A673 (cell line): ENCODE measurements around the gene ETV1. TPM values are rescaled to one million over a fixed set of nuclear protein-coding genes. Genes with fewer than 3 reads are reported as not detected.

Source experiments
- BruUV-seq: library from RNA; stranded (reverse); fragments of 400-500 nt; replicated peaks from 2 replicates; lab custom pipeline; 2021; lab: Mats Ljungman, UMichigan
- CTCF ChIA-PET: fragments of 300-600 bp; sonication (Branson Sonifier 250); formaldehyde crosslinking; loops from one replicate; lab custom pipeline; 2022; ENCODE audit warnings: antibody characterized with exemption; lab: Charles Lee
- POLR2A ChIA-PET: fragments of 300-600 bp; sonication (Branson Sonifier 250); formaldehyde crosslinking; loops from one replicate; lab custom pipeline; 2022; ENCODE audit warnings: antibody characterized with exemption; ENCODE audit not compliant: low non-redundant PET; lab: Charles Lee
- DNase-seq: peaks from one replicate; pipeline ENCODE4 v3.0.0-alpha.2; 2015; ENCODE audit warnings: low spot score
- H3K27ac ChIP-seq: fragments of 200-600 bp; sonication (generic); 2 replicates; pipeline ENCODE4 v1.5.1; 2016; ENCODE audit warnings: mixed run types, low read depth, mild to moderate bottlenecking, mixed read lengths, antibody characterized with exemption, low read length; ENCODE audit not compliant: poor library complexity, severe bottlenecking
- H3K27me3 ChIP-seq: fragments of 200-600 bp; sonication (generic); replicated peaks from 2 replicates; pipeline ENCODE4 v1.6.1; 2017; ENCODE audit warnings: mixed run types, low read depth, mild to moderate bottlenecking, mixed read lengths, antibody characterized with exemption, low read length; ENCODE audit not compliant: insufficient read depth, poor library complexity
- H3K36me3 ChIP-seq: fragments of 200-600 bp; sonication (generic); 2 replicates; pipeline ENCODE4 v1.6.1; 2016; ENCODE audit warnings: mixed run types, mild to moderate bottlenecking, mixed read lengths, antibody characterized with exemption, low read length; ENCODE audit not compliant: insufficient read depth, poor library complexity, severe bottlenecking
- H3K4me1 ChIP-seq: fragments of 200-600 bp; sonication (generic); 2 replicates; pipeline ENCODE4 v1.6.1; 2017; ENCODE audit warnings: mixed run types, mild to moderate bottlenecking, mixed read lengths, antibody characterized with exemption, low read length; ENCODE audit not compliant: insufficient read depth, poor library complexity, severe bottlenecking
- H3K4me3 ChIP-seq: fragments of 200-600 bp; sonication (generic); 2 replicates; pipeline ENCODE4 v1.5.1; 2016; ENCODE audit warnings: low read depth, mixed run types, mild to moderate bottlenecking, mixed read lengths, low read length; ENCODE audit not compliant: poor library complexity, severe bottlenecking
- H3K9me3 ChIP-seq: fragments of 200-600 bp; sonication (generic); 2 replicates; pipeline ENCODE4 v1.6.1; 2016; ENCODE audit warnings: mixed run types, low read depth, mild to moderate bottlenecking, mixed read lengths, antibody characterized with exemption, low read length; ENCODE audit not compliant: poor library complexity, severe bottlenecking
- EZH2 ChIP-seq: fragments of 200-600 bp; sonication (generic); IDR thresholded peaks from 2 replicates; pipeline ENCODE4 v1.6.1; 2017; ENCODE audit warnings: borderline replicate concordance, low read depth, mild to moderate bottlenecking, mixed read lengths, antibody characterized with exemption, low read length; ENCODE audit not compliant: poor library complexity, severe bottlenecking
- intact Hi-C: fragments of 100-400 bp; cut with micrococcal nuclease; formaldehyde crosslinking; loops from one replicate; pipeline ENCODE4 v1.10.0; 2022; ENCODE audit not compliant: unreplicated experiment
- total RNA-seq: library from RNA; stranded (reverse); gene quantifications from 2 replicates; pipeline ENCODE4 v1.2.3, GENCODE V29; 2021
- TF ChIP-seq, protein P1 (sequence below): fragments of 300-800, 200-600 bp; sonication (generic); conservative IDR thresholded peaks from 2 replicates; pipeline ENCODE4 v1.5.1; 2017; ENCODE audit warnings: low read depth, mild to moderate bottlenecking, antibody characterized with exemption, low read length, moderate library complexity, mixed read lengths

ETV1 gene
- total RNA-seq, 1 experiment from 2014 or later: 84.1 TPM

- TF ChIP-seq, protein P1, sequence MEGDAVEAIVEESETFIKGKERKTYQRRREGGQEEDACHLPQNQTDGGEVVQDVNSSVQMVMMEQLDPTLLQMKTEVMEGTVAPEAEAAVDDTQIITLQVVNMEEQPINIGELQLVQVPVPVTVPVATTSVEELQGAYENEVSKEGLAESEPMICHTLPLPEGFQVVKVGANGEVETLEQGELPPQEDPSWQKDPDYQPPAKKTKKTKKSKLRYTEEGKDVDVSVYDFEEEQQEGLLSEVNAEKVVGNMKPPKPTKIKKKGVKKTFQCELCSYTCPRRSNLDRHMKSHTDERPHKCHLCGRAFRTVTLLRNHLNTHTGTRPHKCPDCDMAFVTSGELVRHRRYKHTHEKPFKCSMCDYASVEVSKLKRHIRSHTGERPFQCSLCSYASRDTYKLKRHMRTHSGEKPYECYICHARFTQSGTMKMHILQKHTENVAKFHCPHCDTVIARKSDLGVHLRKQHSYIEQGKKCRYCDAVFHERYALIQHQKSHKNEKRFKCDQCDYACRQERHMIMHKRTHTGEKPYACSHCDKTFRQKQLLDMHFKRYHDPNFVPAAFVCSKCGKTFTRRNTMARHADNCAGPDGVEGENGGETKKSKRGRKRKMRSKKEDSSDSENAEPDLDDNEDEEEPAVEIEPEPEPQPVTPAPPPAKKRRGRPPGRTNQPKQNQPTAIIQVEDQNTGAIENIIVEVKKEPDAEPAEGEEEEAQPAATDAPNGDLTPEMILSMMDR: no peak
- TF ChIP-seq EZH2: no peak
- ChIA-PET POLR2A (no interaction called here), CTCF (interaction anchor here (1.4 kb wide), 1 partner anchor 9 kb away, joined by 5 read pairs; the partner anchor contains the start of gene ETV1)
- intact Hi-C loops: loop anchor here (2.0 to 10.0 kb wide), 5 partner anchors 59 to 712 kb away; no protein-coding TSS in a partner anchor
- Histone ChIP-seq H3K36me3 (no peaks in the 10 kb centered on the region), H3K4me1 (peaks cover 56% of the 10 kb centered on the region), H3K9me3 (no peaks in the 10 kb centered on the region), H3K27me3 (no peaks in the 10 kb centered on the region), H3K4me3 (peak overlapping the region; percentile 13), H3K27ac (peak overlapping the region; percentile 82)
- peak; percentile 60 for DNase-seq
- no TSS peak for BruUV-seq
These were observed 9.6 kb downstream of the ETV1 start for GRCh38 chr7:13979671-13980435.

DNA sequence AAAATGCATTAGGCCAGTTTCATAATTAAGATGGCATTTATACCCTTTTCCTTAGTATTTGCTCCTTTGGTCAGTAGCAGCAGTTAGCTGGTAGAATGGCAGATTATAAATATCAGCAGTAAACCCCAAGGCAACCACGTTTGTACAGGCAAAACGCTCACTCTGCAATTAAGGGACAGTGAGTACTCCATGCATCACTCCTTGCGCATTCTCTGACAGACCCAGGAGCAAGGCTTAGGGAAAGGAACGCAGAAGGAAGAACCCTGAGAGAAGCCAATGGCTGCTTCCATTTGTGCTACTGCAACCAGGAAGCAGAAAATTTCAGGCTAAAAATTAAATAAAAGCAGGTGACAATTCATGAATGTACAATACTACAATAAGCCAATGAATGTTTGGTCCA lies 12.9 kb downstream of the ETV1 start:
- no peak overlapping the region for H3K4me3 ChIP-seq
- no peaks in the 10 kb centered on the region for H3K9me3 ChIP-seq
- intact Hi-C loops: no loop called here
- DNase-seq: no peak
- POLR2A ChIA-PET: no interaction called here
- H3K27ac ChIP-seq: no peak overlapping the region
- CTCF ChIA-PET: no interaction called here
- no TSS peak for BruUV-seq
- H3K27me3 ChIP-seq: no peaks in the 10 kb centered on the region
- no peak for TF ChIP-seq EZH2
- TF ChIP-seq, protein P1: no peak
- H3K4me1 ChIP-seq: peaks cover 24% of the 10 kb centered on the region
- H3K36me3 ChIP-seq: peaks cover 5% of the 10 kb centered on the region

GRCh38 chr7:13965077-13965476 lies 24.4 kb downstream of the ETV1 start:
- DNase-seq: no peak
- Histone ChIP-seq H3K36me3 (no peaks in the 10 kb centered on the region), H3K27ac (no peak overlapping the region), H3K9me3 (no peaks in the 10 kb centered on the region), H3K4me1 (no peaks in the 10 kb centered on the region), H3K4me3 (no peak overlapping the region), H3K27me3 (no peaks in the 10 kb centered on the region)
- TF ChIP-seq, protein P1: no peak
- BruUV-seq: no TSS peak
- ChIA-PET POLR2A (no interaction called here), CTCF (no interaction called here)
- intact Hi-C loops: no loop called here
